ENCODE results near the gene LYZL1. TPM values are rescaled to one million over a fixed set of nuclear protein-coding genes. Genes with fewer than 3 reads are reported as not detected.
"Not testable (repeated sequence)": the region's sequence is repeated elsewhere in the genome, so short reads cannot be mapped to it uniquely, and the experiment has no call there.

The LYZL1 gene
- total RNA-seq, 2 donors from 2014 or later: not detected

GRCh38 chr10:29285624-29286051 is 3.2 kb upstream of the LYZL1 start:
- intact Hi-C loops (cut with DNase I): no loop called here
- no peak overlapping the region for H3K4me3 ChIP-seq
- TF ChIP-seq POLR2A (IDR thresholded peaks at IDR 0.05): no peak
- no peak for TF ChIP-seq CTCF (IDR thresholded peaks at IDR 0.05)
- H3K4me1 ChIP-seq: no peaks in the 10 kb centered on the region
- no peaks in the 10 kb centered on the region for H3K36me3 ChIP-seq (replicated peaks in 1 of 2; ENCODE audit: insufficient read depth in 1 of 2, low read depth in 2 of 2)
- ATAC-seq: no peak
- peaks cover 0 to 3% of the 10 kb centered on the region in 2 donors for H3K27me3 ChIP-seq
- 73 to 79% methylated on average over 4 of the region's 4 CpGs for WGBS, 2 donors
- no peak overlapping the region for H3K27ac ChIP-seq
- H3K9me3 ChIP-seq: no peaks in the 10 kb centered on the region
- no peak for DNase-seq

- intact Hi-C loops (cut with DNase I): no loop called here
- WGBS, 2 donors: 61 to 77% methylated on average over 4 of the region's 4 CpGs
- DNase-seq: no peak
Observed at GRCh38 chr10:29287635-29288034, 1.2 kb upstream of the LYZL1 start.

GRCh38 chr10:29291561-29291960 is 2.7 kb downstream of the LYZL1 start:
- H3K9me3 ChIP-seq; H3K4me3 ChIP-seq; H3K27ac ChIP-seq; H3K36me3 ChIP-seq (replicated peaks in 1 of 2; ENCODE audit: insufficient read depth in 1 of 2, low read depth in 2 of 2); ATAC-seq; DNase-seq; H3K4me1 ChIP-seq; H3K27me3 ChIP-seq; intact Hi-C loops (cut with DNase I): not testable (repeated sequence)
- WGBS, 2 donors: 34% methylated on average over 3 of the region's 10 CpGs; no CpG with 5 or more reads in 1 of the 2 donors

More at GRCh38 chr10:29287635-29288034, 1.2 kb upstream of the LYZL1 start:
- Histone ChIP-seq H3K4me3 (no peak overlapping the region), H3K4me1 (no peaks in the 10 kb centered on the region), H3K36me3 (replicated peaks in 1 of 2; ENCODE audit: insufficient read depth in 1 of 2, low read depth in 2 of 2) (no peaks in the 10 kb centered on the region), H3K9me3 (no peaks in the 10 kb centered on the region), H3K27ac (no peak overlapping the region), H3K27me3 (no peaks in the 10 kb centered on the region)
- ATAC-seq: no peak
- no peak for TF ChIP-seq POLR2A (IDR thresholded peaks at IDR 0.05)
- TF ChIP-seq CTCF (IDR thresholded peaks at IDR 0.05): peak in 1 of 7 experiments; percentile 7

- DNase-seq; intact Hi-C loops (cut with DNase I); H3K36me3 ChIP-seq (replicated peaks in 1 of 2; ENCODE audit: insufficient read depth in 1 of 2, low read depth in 2 of 2); ATAC-seq; H3K27me3 ChIP-seq; H3K4me3 ChIP-seq; H3K9me3 ChIP-seq; H3K4me1 ChIP-seq; H3K27ac ChIP-seq: not testable (repeated sequence)
- WGBS, 2 donors: 77% methylated on average over 11 to 13 of the region's 13 CpGs
Observed at GRCh38 chr10:29292406-29292805, 3.5 kb downstream of the LYZL1 start.

GRCh38 chr10:29295813-29296212 is 6.9 kb downstream of the LYZL1 start:
- DNase-seq (no peak), ATAC-seq (no peak)
- intact Hi-C loops (cut with DNase I): no loop called here

More at GRCh38 chr10:29295813-29296212, 6.9 kb downstream of the LYZL1 start:
- WGBS, 2 donors: 35 to 43% methylated on average over 2 of the region's 2 CpGs
- no peaks in the 10 kb centered on the region for H3K27me3 ChIP-seq
- TF ChIP-seq CTCF (IDR thresholded peaks at IDR 0.05): no peak
- no peak for TF ChIP-seq POLR2A (IDR thresholded peaks at IDR 0.05)
- H3K4me1 ChIP-seq: no peaks in the 10 kb centered on the region
- no peak overlapping the region for H3K4me3 ChIP-seq
- peaks cover 0 to 12% (median 0%) of the 10 kb centered on the region in 3 donors for H3K9me3 ChIP-seq
- no peaks in the 10 kb centered on the region for H3K36me3 ChIP-seq (replicated peaks in 1 of 2; ENCODE audit: insufficient read depth in 1 of 2, low read depth in 2 of 2)
- H3K27ac ChIP-seq: no peak overlapping the region
